Activated T-cell treated with anti-CD3 and anti-CD28 coated beads for 48 hours (primary cell): Measurements from ENCODE around the gene SLC25A27.

Experiments
- DNase-seq: peaks from one replicate; pipeline ENCODE4 v3.0.0-alpha.2; 2020; ENCODE audit warnings: low read depth

SLC25A27 gene

DNA sequence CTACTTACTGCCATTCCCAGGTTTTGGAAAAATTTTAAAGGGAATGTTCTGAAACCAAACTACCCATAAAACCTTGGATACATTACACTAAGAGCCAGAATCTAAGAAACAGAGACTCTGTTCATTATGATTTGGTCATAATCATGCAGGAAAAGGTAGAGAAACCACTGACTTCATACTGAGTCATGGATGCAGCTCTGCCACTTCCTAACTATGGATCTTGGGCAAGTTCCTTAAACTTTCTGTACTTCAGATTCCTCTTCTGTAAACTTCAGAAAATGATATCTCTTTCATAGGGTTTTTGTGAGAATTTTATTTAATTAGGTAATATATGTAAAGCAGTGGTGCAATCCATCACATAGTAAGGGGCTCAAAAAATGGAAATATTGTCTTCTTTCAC is 62.4 kb downstream of the SLC25A27 start:
- no peak for DNase-seq

DNA sequence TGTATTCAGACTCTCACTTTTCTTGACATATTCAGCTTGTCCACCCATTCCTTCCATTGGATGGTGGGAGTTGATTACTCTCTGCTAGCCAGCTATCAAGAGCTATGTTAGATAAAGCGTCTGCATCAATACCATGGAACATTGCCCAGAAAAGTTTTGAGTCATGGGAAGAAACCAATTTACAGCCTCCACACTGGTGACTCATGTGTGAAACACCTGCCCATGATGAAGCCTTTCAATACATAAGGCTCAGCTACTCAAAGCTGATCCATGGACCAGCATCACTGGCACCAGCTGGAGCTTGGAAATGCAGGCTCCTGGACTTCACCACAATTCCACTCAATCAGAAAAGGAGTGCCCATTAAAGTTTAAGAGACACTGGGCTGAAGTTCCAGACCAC is 66.3 kb downstream of the SLC25A27 start:
- DNase-seq, result no peak

DNA sequence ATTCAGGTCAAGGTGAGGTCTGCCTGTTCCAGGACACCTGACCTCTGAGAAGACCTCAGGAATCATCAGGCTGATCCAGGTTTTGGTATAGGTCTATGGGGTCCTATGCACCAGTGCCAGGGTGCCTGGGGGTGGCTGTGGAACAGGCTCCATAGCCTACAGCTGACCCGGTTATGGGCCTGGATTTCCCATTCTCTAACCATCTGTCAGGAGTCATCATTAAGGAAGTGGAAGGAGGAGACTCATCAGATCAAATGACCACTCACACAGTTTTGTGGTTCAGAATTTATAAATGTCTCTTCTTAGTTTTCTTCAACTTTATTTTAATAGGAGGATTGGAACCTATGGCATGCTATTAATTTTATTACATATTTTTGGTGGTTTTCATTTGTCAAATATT is 67.6 kb downstream of the SLC25A27 start:
- DNase-seq, result no peak
